ENCODE results near the gene OSCP1.
A peak's percentile ranks its signal among the peaks of the same experiment; 100 is the strongest.

OSCP1 gene

DNA sequence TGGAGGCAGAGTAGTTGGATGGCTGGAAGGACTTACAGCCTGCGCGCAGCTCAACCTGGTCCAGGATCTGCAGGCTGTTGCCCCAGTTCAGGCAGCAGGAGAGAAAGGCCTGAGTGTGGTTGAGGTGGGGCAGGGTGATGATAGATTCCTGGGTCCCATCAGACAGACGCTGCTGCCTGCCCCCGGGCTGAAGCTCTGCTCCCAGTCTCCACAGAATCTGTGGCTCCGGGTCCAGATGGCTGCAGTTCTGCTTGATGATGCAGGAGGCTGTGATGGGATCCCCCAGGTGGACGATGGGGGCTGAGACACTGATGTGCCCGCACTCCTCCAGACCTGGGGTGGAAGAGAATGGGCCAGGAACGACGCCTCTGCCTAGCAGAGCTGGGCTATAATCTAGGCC is 25.1 kb upstream of the OSCP1 start:
- DNase-seq (ENCODE audit: low read depth in 2 of 2): no peak

DNA sequence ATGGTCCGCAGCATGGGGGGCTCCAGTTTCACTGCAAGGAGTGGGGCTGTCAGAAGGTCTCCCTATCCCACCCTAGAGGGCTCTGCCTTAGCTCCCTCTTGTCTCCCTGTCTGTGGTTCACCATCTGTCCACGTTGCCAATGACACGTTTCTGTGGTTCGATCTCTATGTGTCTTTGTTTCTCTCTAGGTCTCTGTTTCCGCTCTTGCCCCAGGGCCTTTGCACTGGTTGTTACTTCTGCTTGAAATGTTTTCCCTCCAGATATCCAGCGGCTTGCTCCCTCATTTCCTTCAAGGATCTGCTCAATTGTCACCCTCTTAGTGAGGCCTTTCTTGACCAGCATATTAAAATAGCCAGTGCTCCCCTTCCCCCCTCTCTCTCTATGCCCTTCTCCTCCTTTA is 22.4 kb upstream of the OSCP1 start:
- DNase-seq (ENCODE audit: low read depth in 2 of 2): no peak

DNA sequence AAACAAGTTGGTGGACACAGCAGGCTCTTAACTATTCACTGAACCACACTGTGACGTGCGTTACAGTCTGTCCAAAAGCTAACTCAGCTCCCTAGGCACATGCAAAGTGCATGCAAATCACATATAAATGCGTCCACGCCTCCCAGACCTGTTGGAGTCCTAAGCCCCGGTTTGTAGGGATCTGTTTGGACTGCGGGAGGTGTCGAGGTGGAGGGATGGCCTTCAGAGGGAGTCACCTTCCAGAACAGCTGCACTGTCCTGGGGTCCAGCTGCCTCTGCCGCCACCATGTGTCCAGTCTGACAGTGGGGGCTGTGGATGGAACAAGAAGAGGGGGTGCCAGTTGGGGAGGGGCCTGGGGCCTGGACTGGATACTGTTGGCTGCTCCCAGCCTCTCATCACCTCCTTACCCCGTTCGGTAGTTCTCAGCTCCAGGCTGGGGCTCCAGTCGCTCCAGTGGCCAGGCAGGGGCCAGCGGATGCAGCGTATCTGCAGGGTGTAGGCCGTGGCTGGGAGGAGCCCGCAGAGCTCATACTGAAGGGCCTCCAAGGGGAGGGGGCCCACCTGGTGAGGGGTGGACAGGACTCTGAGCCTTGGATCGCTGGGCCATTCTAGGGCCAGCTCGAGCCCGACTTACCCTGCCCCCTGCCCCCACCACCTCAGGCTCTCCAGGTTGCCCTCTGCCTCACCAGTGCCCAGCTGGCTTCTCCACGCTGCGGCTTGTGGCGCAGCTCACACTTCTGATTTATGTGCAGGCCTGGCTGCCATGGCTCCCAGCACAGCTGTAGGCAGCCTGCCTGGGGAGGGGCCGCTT is 21.8 kb upstream of the OSCP1 start:
- no peak for DNase-seq (ENCODE audit: low read depth in 2 of 2)

DNA sequence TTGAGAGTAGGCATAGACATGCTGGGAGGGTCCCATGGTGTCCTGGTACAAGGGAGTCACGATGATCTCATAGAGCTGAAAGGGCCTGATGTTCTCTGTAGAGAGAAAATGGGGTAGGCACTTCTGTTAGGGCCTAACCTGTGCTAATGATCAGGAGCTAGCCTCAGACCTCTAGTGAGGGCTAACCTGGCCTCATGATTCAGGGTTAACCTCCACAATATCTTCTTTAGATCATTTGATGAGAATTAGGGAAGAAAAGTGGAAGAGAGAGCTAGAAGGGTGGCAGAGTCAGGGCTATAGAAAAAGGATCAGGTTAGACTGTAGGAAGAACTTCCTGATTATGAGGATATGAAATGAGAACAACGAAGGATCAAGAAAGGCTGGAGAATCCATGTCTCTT is 18.9 kb upstream of the OSCP1 start:
- DNase-seq (ENCODE audit: low read depth in 2 of 2): no peak

DNA sequence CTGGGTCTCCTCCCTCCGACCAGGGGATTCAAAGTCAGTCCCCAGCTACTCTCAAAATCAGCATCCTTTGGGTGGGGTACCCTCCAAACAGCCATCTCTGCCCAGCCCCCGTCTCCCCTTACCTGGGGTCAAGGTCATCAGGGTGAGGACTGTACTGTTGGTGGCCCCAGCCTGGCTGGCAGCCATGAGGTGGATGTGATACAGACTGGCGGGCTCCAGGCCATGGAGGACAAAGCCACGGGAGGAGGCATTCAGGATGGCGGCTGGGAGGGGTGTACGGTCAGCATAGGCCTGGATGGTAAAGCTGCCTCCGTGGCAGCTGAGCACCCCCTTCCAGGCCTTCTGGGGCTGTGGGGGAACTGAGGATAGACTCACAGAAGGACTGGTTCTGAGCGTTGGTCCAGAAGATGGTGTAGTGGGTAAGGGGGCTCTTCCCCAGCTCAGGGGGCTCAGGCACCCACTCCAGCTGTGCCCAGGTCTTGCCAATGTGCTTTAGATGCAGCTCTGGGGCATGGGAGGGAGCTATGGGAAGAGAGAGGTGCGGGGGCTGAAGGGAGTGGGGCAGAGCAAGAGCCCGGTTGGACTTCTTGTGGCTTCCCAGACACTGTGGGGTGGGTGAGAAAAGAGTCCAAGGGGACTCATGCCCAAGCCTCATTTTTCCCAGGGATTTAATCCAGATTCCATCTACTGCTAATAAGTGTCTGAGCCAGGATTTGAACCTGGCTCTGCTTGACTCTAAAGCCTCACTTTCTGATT is 17.6 kb upstream of the OSCP1 start:
- no peak for DNase-seq (ENCODE audit: low read depth in 2 of 2)

DNA sequence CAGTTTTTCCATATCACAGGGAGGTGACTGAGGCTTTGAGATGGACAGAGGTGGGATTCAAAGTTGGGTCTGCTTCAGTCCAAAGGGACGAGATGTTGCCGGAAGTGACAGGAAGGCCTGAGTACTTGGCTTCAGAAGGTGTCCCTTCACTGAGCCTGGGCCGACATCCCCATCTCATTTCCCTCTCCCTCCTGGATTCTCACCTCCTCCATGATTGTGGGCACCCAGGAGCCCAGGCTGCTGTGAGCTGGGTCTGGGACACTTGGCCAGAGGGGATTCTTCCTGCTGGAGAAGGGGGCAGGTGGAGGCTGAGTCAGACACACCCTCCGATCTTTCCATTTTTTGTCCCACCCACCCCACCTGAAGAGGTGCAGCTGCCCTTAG is 16.8 kb upstream of the OSCP1 start:
- no peak for DNase-seq (ENCODE audit: low read depth in 2 of 2)

DNA sequence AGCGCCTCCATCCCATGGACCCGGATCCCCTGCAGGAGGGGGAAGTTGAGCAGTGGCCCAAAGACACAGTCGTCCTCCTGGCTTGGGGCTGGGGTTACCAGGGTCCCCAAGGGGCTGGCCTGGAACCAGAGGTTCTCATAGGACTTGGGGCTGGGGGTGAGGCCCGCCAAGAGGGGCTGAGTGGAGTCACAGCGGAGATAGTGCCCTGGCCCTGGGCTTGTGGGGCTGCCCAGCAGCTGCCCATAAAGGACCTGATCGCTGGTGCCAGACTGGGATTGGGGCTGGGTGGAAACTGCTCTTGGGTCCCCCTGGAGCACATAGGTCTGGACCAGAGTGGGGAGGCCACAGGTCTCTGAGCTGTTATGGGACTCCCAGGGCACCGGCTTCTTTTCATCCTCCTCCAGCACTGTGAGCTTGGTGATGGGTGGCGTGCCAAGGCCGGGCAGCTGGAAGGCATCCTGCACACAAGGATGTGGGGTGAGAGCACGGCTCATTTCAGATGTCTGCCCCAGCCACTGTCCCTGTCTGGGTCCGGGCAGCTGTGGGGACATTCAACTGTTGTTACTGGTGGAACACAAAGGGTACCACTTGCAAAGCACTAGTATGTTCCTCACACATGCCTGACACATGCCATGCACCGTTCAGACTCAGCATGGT is 16.2 kb upstream of the OSCP1 start:
- no peak for DNase-seq (ENCODE audit: low read depth in 2 of 2)

DNA sequence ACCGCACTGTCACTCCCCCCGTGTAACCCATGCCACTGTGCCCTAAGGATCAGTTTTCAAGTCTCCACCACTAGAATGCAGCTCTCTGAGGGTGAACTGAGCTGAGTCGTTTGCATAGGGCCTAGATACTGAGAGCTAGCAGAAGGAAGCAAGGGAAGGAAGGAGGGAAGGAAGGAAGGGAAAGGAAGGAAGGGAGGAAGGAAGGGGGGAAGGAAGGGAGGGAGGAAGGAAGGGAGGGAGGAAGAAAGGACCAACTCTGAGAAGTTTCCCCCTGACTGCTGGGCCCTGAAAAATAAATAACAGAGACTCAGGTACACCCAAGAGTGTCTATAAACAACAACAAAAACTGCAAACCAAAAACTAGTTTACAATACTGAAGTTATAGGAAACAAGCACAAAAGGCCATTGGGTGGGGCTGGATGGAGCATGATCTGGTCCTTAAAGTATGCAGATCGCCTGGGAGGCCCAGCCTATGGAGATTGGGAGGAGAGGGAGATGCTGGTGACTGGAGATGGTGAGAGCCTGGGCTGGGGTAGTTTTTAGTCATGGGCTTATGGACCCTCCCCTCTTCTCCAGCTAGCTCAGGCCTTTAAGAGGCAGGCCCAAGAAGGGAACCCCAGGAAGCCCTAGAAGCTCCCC is 15.6 kb upstream of the OSCP1 start:
- DNase-seq (ENCODE audit: low read depth in 2 of 2): no peak

DNA sequence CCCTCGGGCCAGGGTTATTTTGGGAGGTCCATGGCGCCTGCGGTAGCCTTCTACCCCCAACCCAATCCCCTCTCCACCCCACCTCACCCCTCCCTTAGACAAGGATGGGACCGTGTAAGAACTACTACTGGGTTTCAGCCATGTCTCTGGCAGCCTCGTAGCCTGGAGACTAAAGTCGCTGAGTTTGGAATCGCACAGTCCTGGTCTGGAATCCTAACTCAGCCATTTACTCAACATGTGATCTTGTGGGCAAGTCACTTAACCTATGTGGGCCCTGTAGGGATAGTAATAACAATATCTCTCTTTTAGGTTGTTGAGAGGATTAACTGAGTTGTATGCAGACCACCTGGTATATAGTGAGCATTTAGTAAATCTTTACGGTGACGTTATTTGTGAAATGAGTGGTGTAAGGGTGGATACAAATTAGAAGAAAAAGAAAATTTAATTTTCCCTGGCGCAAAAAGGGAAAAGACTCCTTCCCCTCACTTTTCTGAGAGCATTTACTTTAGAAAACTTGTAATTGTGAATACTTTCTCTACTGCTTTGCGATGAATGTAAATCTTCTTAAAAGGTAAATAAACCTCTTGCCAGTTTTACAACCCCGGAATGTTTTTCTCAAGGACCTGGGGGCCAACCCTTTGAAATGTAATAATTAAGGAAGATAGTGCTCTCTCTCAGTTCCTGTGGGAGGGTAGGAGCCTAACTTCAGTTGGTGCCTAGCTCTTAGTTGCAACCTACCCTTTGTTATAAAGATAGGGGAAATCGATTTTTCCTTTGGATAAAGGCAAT is 14.5 kb upstream of the OSCP1 start:
- no peak for DNase-seq (ENCODE audit: low read depth in 2 of 2)

DNA sequence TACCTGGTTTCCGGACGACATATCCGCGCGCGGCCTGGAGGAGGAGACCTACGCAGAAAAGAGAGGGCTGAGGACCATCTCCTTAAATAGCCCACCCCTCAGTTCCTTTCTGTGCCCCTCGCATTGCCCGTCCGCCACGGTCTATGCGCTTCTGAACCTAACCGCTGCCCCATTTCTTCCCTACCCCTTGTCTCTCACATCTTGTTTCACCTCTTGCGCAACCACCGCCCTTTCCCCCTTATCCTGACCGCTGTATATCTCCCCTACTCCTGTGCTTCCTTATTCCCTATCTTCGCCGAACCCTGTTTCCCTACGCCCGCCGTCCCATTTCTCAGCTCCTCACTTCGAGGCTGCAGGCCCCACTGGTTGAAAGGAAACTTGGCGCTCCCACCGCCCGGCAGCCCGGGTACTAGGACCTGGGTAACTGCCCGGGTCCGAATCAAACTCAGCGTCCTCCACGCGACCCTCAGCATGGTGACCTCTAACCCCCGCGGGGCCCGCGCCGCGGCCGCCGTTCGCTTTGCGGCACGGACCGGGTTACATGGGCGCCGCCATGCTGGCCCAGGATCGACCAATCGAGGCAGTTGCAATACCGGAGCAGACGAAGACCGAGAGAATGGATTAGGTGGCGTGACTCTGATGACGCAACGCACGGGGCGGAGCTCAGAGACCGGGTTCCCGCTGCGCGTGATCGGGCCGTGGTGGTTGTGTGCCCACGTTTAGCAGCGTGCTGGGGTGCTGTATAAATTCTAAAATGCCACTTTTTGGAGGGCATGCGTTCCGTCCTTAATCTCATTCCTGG is 13.8 kb upstream of the OSCP1 start, which contains the start of gene MRPS15:
TSS of gene MRPS15 (minus strand) at position 582 of the 802 bp plus-strand sequence. CDS start at position 473, 109 bp downstream.
- peak; percentile 90 to 91 for DNase-seq (ENCODE audit: low read depth in 2 of 2)

DNA sequence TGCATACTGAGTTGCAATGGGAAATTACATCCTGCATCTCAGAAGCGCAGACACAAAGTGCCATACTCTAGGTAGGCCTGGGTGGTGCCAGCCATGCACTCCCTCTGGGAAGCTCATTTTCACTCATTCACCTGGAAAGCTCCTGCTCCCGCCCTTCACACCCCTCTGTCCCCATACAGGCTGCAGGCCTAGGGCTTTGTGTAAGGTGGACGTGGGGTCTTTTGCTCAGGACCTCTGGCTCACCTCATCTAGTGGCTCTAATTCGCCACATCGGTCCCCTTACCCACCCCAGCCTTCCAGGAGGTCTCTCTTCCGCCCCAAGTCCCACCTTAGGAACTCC is 13.2 kb upstream of the OSCP1 start:
- no peak for DNase-seq (ENCODE audit: low read depth in 2 of 2)

DNA sequence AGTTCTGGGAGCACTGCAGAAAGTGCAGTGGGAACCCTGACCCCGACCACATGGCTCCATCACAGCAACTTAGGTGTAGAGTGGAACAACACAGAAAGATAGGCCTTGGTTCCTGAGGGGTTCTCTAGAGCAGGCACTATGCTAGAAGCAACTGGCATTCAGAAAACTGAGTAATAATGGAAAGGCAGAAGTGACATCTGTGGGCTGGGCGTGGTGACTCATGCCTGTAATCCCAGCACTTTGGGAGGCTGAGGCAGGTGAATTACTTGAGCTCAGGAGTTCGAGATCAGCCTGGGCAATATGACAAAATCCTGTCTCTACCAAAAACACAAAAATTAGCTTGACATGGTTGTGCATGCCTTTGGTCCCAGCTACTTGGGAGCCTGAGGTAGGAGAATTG is 8.7 kb upstream of the OSCP1 start:
- DNase-seq (ENCODE audit: low read depth in 2 of 2): no peak

DNA sequence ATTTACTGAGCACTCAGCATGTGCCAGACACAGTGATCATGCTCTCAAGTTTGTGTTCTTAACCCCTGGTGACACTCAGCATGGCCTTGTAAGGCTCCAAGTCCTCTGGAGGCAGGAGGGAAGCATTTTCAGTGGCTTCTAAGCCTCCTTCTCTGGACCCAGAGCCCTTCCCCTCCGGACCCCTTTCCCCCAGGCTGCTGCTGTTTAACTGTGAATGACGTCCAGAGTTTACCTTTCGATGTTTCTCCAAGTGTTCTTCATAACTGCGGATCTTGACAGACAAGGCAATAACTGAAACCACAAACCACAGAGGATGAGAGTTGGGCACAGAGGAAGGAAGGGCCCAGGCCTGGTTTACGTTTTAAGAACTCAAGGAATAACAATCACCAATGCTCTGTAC is 7.4 kb upstream of the OSCP1 start:
- DNase-seq (ENCODE audit: low read depth in 2 of 2): no peak

DNA sequence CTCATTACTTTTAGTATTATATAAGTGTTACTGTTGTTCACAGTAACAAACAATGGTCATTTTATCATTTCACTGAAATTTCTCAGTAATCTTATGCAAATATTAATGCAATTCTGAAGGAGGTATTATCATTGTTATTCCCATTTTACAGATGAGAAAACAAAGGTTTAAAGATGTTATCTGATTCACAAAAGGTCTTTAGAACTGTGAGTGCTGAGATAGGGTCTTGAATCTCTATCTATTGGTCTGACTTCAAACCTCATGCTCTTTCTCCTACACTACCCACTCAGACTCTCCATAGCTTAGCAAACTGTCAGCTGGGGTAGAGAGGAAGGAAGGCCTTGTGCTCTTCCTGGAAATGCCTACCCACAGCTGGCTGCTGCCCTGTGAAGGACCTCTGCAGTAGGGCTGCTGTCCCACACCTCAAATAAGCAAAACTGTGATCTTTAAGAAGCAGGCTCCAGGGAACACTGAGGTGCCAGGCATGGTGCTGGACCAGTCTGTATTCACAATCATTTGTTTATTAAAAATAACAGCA is 6.2 kb upstream of the OSCP1 start:
- DNase-seq (ENCODE audit: low read depth in 2 of 2): no peak

DNA sequence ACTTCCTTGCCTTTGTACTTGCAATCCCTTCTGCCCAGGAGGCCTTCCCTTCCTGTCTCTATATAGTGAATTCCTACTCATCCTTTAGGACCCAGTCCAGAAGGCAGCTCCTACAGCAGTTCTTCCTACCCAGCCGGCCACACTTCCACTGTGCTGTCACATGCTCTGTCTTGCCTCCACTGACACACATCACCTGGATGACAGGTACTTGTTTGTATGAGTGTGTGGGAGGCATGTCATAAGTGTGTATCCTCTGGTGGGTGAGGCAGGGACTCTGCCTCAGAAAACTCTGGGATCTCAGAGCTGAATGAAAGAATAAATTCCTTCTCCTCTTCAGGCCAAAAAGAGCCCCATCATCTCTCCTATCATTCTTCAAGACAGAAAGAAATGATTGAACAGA is 5.1 kb upstream of the OSCP1 start:
- DNase-seq (ENCODE audit: low read depth in 2 of 2): no peak

DNA sequence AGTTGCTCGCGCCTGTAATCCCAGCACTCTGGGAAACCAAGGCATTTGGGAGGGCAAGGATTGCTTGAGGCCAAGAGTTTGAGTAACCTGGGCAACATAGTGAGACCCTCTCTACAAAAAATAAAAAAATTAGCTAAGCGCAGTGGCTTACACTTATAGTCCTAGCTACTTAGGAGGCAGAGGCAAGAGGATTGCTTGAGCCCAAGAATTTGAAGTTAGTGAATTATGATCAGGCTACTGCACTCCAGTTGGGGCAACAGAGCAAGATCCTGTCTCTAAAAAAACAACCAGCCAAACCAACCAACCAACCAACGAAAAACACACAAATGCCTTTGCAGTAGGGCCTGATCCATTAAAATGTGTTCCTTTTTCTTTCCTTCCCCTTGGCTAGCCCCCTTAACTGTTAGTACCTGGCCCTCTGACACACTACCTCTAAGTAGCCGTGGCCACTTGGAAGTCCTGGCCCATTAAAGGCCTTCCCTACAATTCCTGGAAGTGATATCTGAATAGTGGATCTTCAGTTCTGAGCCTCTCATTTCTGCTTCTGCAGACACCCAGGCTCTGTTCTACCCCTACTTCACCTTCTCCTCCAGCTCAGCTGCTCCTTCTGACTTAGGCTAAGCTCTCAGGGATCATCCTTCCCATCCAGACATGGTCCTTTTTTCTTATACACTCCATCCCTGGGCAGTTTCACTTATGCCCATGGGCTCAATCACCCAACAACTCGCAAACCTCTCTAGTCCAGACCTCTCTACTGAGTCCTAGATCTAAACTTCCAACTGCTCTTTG is 3.5 kb upstream of the OSCP1 start:
- DNase-seq (ENCODE audit: low read depth in 2 of 2): no peak

DNA sequence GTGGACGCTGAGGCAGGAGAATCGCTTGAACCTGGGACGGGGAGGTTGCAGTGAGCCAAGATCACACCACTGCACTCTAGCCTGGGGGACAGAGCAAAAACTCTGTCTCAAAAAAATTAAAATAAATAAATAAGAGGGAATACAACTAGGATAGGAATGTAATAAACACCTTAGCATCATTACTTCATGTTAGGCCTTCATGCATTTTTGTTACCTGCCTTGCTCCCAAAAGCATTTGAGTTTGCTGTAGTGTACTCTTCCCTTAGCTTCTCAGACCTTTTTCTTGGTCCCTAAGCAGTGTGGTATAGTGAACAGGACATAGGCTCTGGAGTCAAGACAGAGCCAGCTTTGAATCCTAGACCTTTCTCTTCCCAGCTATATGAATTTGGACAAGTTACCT is 2.8 kb upstream of the OSCP1 start:
- no peak for DNase-seq (ENCODE audit: low read depth in 2 of 2)

DNA sequence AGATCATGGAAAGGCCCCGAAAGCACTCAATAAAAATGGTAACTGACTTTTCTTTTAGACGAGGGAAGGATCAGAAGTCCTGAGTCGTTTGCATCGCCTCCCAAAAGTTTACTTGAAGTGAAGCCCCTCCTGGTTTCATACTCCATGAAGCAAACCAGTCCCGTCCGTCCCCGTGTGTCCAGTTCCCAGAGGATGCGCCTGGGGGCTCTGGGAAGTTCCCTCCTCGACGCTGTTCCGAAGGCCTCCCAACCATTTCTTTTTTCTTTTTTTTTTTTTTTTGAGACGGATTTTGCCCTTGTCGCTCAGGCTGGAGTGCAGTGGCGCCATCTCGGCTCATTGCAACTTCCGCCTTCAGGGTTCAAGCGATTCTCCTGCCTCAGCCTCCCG is 661 bp upstream of the OSCP1 start:
- no peak for DNase-seq (ENCODE audit: low read depth in 2 of 2)

DNA sequence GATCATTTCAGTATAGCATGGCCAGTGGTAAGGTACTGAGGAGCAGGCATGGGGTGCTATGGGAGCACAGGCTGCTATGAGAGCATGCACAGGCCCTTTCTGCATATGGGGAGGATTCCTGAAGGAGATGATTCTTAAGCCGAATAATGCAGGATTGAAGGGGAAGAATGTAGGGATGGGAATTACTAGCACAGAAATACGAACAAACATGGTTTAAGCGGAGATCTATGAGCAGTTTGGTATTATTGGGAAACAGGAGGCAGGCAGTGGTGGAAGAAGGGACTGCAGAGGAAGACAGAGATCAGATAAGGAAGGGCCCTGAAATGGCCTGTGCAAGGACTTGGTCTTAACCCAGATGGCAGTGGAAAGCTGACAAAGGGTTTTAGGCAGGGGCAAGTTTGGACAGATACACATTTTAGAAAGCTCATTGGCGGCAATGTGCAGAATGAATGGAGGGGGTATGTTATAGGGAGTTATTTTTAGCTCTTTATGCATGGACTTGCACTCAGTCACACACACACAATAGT is 1.7 kb downstream of the OSCP1 start:
- DNase-seq (ENCODE audit: low read depth in 2 of 2): no peak
